HEK293 (cell line): ENCODE results near the gene TMEM203.

Experiments used
- CTCF ChIA-PET: fragments of 350-600 bp; formaldehyde crosslinking; extraction: SDS; loops from one replicate; lab custom pipeline; 2021; ENCODE audit warnings: antibody characterized with exemption; lab: Yijun Ruan, JAX
- POLR2A ChIA-PET: fragments of 300-600 bp; formaldehyde crosslinking; extraction: SDS; loops from one replicate; lab custom pipeline; 2020; ENCODE audit warnings: antibody characterized with exemption, inconsistent platforms; lab: Yijun Ruan, JAX
- H3K27ac ChIP-seq: fragments of 200-500 bp; sonication (Bioruptor generic); 2 replicates; pipeline ENCODE4 v1.5.1; 2014; ENCODE audit warnings: low read depth, low read length, control low read depth, inconsistent platforms; ENCODE audit errors: extremely low read depth
- H3K36me3 ChIP-seq, 2 experiments: fragments of 200-500 bp in 1 of 2; sonication (Bioruptor generic) in 1 of 2; 1 replicate in 1 of 2; 2 replicates in 1 of 2; pipeline ENCODE4 v1.5.1; 2014 to 2017; ENCODE audit warnings: inconsistent platforms in 2 of 2, low read length in 2 of 2; ENCODE audit not compliant: control insufficient read depth in 2 of 2, insufficient read depth in 1 of 2
- H3K4me1 ChIP-seq: fragments of 200-500 bp; sonication (Bioruptor generic); 2 replicates; pipeline ENCODE4 v1.5.1; 2014; ENCODE audit warnings: mild to moderate bottlenecking, low read length, inconsistent platforms; ENCODE audit not compliant: control insufficient read depth, insufficient read depth
- H3K4me3 ChIP-seq: 2 replicates; pipeline ENCODE4 v1.5.1; 2011; ENCODE audit warnings: low read depth, mild to moderate bottlenecking, control low read depth, low read length, moderate library complexity
- H3K9me3 ChIP-seq: fragments of 200-500 bp; sonication (Bioruptor generic); 2 replicates; pipeline ENCODE4 v1.5.1; 2014; ENCODE audit warnings: low read depth, low read length, inconsistent platforms; ENCODE audit not compliant: control insufficient read depth, insufficient read depth
- BCL11A ChIP-seq: fragments of 450-650 bp; formaldehyde crosslinking; IDR thresholded peaks from 2 replicates; pipeline ENCODE4 v1.5.1; 2016; ENCODE audit warnings: low read depth, missing biosample characterization, missing genetic modification characterization
- BCL11B ChIP-seq: fragments of 450-650 bp; formaldehyde crosslinking; IDR thresholded peaks from 2 replicates; pipeline ENCODE4 v1.5.1; 2016; ENCODE audit warnings: low read depth, missing biosample characterization, missing genetic modification characterization
- EGR2 ChIP-seq: fragments of 450-650 bp; formaldehyde crosslinking; IDR thresholded peaks from 2 replicates; pipeline ENCODE4 v1.5.1; 2016; ENCODE audit warnings: low read depth, missing biosample characterization, missing genetic modification characterization
- GLIS1 ChIP-seq: fragments of 450-650 bp; formaldehyde crosslinking; IDR thresholded peaks from 2 replicates; pipeline ENCODE4 v1.5.1; 2016; ENCODE audit warnings: missing biosample characterization, missing genetic modification characterization
- GLIS2 ChIP-seq: fragments of 450-650 bp; formaldehyde crosslinking; IDR thresholded peaks from 2 replicates; pipeline ENCODE4 v1.5.1; 2016; ENCODE audit warnings: missing biosample characterization, missing genetic modification characterization
- KLF1 ChIP-seq: fragments of 450-650 bp; formaldehyde crosslinking; IDR thresholded peaks from 2 replicates; pipeline ENCODE4 v1.5.1; 2016; ENCODE audit warnings: missing biosample characterization, missing genetic modification characterization
- KLF7 ChIP-seq: fragments of 450-650 bp; formaldehyde crosslinking; IDR thresholded peaks from 2 replicates; pipeline ENCODE4 v1.5.1; 2016; ENCODE audit warnings: missing biosample characterization, missing genetic modification characterization, borderline replicate concordance
- KLF8 ChIP-seq: fragments of 450-650 bp; formaldehyde crosslinking; IDR thresholded peaks from 2 replicates; pipeline ENCODE4 v1.5.1; 2016; ENCODE audit warnings: missing biosample characterization, missing genetic modification characterization
- OSR2 ChIP-seq: fragments of 450-650 bp; formaldehyde crosslinking; IDR thresholded peaks from 2 replicates; pipeline ENCODE4 v1.5.1; 2016; ENCODE audit warnings: missing biosample characterization, missing genetic modification characterization
- PATZ1 ChIP-seq: fragments of 450-650 bp; formaldehyde crosslinking; IDR thresholded peaks from 2 replicates; pipeline ENCODE4 v1.5.1; 2016; ENCODE audit warnings: missing biosample characterization, missing genetic modification characterization
- PRDM2 ChIP-seq: fragments of 450-650 bp; formaldehyde crosslinking; IDR thresholded peaks from 2 replicates; pipeline ENCODE4 v1.5.1; 2016; ENCODE audit warnings: missing biosample characterization, missing genetic modification characterization, borderline replicate concordance
- SCRT1 ChIP-seq: fragments of 450-650 bp; formaldehyde crosslinking; IDR thresholded peaks from 2 replicates; pipeline ENCODE4 v1.5.1; 2016; ENCODE audit warnings: missing biosample characterization, missing genetic modification characterization, borderline replicate concordance
- SCRT2 ChIP-seq: fragments of 450-650 bp; formaldehyde crosslinking; IDR thresholded peaks from 2 replicates; pipeline ENCODE4 v1.5.1; 2016; ENCODE audit warnings: missing biosample characterization, missing genetic modification characterization
- SP2 ChIP-seq: fragments of 450-650 bp; formaldehyde crosslinking; IDR thresholded peaks from 2 replicates; pipeline ENCODE4 v1.5.1; 2016; ENCODE audit warnings: missing biosample characterization, missing genetic modification characterization
- SP7 ChIP-seq: fragments of 450-650 bp; formaldehyde crosslinking; IDR thresholded peaks from 2 replicates; pipeline ENCODE4 v1.5.1; 2016; ENCODE audit warnings: missing biosample characterization, missing genetic modification characterization
- WT1 ChIP-seq: fragments of 450-650 bp; formaldehyde crosslinking; IDR thresholded peaks from 2 replicates; pipeline ENCODE4 v1.5.1; 2016; ENCODE audit warnings: missing biosample characterization, missing genetic modification characterization
- ZBTB1 ChIP-seq: fragments of 450-650 bp; formaldehyde crosslinking; IDR thresholded peaks from 2 replicates; pipeline ENCODE4 v1.5.1; 2016; ENCODE audit warnings: missing biosample characterization, missing genetic modification characterization
- ZFP41 ChIP-seq: fragments of 450-650 bp; formaldehyde crosslinking; IDR thresholded peaks from 2 replicates; pipeline ENCODE4 v1.5.1; 2016; ENCODE audit warnings: missing biosample characterization, missing genetic modification characterization, borderline replicate concordance
- ZNF140 ChIP-seq: fragments of 450-650 bp; formaldehyde crosslinking; IDR thresholded peaks from 2 replicates; pipeline ENCODE4 v1.5.1; 2016; ENCODE audit warnings: missing biosample characterization, missing genetic modification characterization
- ZNF792 ChIP-seq: fragments of 450-650 bp; formaldehyde crosslinking; IDR thresholded peaks from 2 replicates; pipeline ENCODE4 v1.5.1; 2016; ENCODE audit warnings: missing biosample characterization, missing genetic modification characterization
- TF ChIP-seq, protein P1 (sequence below): fragments of 450-650 bp; formaldehyde crosslinking; IDR thresholded peaks from 2 replicates; pipeline ENCODE4 v1.5.1; 2016; ENCODE audit warnings: missing biosample characterization, missing genetic modification characterization, borderline replicate concordance
- TF ChIP-seq, protein P2 (sequence below): fragments of 450-650 bp; formaldehyde crosslinking; IDR thresholded peaks from 2 replicates; pipeline ENCODE4 v1.5.1; 2016; ENCODE audit warnings: missing biosample characterization, missing genetic modification characterization

The TMEM203 gene

GRCh38 chr9:137170486-137171148 is 34.8 kb downstream of the TMEM203 start (continued):
- TF ChIP-seq, protein P1, sequence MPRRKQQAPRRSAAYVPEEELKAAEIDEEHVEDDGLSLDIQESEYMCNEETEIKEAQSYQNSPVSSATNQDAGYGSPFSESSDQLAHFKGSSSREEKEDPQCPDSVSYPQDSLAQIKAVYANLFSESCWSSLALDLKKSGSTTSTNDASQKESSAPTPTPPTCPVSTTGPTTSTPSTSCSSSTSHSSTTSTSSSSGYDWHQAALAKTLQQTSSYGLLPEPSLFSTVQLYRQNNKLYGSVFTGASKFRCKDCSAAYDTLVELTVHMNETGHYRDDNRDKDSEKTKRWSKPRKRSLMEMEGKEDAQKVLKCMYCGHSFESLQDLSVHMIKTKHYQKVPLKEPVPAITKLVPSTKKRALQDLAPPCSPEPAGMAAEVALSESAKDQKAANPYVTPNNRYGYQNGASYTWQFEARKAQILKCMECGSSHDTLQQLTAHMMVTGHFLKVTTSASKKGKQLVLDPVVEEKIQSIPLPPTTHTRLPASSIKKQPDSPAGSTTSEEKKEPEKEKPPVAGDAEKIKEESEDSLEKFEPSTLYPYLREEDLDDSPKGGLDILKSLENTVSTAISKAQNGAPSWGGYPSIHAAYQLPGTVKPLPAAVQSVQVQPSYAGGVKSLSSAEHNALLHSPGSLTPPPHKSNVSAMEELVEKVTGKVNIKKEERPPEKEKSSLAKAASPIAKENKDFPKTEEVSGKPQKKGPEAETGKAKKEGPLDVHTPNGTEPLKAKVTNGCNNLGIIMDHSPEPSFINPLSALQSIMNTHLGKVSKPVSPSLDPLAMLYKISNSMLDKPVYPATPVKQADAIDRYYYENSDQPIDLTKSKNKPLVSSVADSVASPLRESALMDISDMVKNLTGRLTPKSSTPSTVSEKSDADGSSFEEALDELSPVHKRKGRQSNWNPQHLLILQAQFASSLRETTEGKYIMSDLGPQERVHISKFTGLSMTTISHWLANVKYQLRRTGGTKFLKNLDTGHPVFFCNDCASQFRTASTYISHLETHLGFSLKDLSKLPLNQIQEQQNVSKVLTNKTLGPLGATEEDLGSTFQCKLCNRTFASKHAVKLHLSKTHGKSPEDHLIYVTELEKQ (tag by site-specific recombination), result no peak
- TF ChIP-seq KLF7 (tag by site-specific recombination) (no peak), OSR2 (tag by site-specific recombination) (no peak), ZFP41 (tag by site-specific recombination) (no peak)

DNA sequence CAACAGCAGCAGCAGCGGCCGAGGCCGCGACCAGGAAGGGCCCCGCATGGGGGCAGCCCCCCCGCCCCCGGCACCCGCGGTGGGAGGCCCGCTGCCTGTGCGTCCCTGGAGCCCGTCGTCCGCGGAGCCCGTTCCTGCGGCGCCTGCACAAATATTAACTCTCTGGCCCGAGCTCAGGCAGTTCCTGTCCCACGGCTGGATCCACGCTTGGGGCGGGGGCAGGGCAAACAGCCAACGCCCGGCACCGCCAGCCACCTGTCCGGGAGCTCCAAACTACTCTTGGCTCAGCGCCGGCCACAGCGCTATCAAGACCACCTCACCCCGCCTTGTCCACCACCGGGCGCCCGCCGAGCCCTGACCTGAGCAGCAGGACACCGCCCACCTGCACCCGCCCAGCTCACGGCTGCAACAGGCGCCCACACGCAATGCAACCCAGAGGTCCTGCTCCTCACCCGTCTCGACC is 35.5 kb downstream of the TMEM203 start, which contains the start of gene LRRC26:
Gene LRRC26 (minus strand): TSS at position 156 of the 463 bp plus-strand sequence. CDS start 108 bp downstream, at position 48.
- POLR2A ChIA-PET, result interaction anchor here (1.1 to 7.4 kb wide), 8 partner anchors 9 to 71 kb away, joined by 3 to 53 read pairs (median 10); partner anchors contain the start of genes ANAPC2, SSNA1 and TUBB4B
- Histone ChIP-seq H3K4me1 (no peaks in the 10 kb centered on the region; the same call in 1 of the 2 replicates), H3K36me3 (peaks cover 0 to 3% of the 10 kb centered on the region in 2 experiments; a peak in 1 of 3 replicates), H3K4me3 (peak within 1 kb of the TSS; percentile 40), H3K27ac (no peak within 1 kb of the TSS; the same call in 1 of the 2 replicates), H3K9me3 (no peaks in the 10 kb centered on the region)
- CTCF ChIA-PET, result interaction anchor here (0.5 to 1.8 kb wide), 7 partner anchors 40 to 100 kb away, joined by 3 to 7 read pairs (median 4); partner anchors contain the start of gene RNF224
- TF ChIP-seq PRDM2 (tag by site-specific recombination) (0 out of 2 replicates have a peak, but pooled peaks have one; percentile 82), SCRT2 (tag by site-specific recombination) (peak; percentile 95), KLF1 (tag by site-specific recombination) (peak; percentile 99), WT1 (tag by site-specific recombination) (no peak), PATZ1 (tag by site-specific recombination) (peak; percentile 32; the same call in 1 of the 2 replicates), SP2 (tag by site-specific recombination) (0 out of 2 replicates have a peak, but pooled peaks have one; percentile 12), KLF8 (tag by site-specific recombination) (peak; percentile 61; the same call in 1 of the 2 replicates), ZNF792 (tag by site-specific recombination) (0 out of 2 replicates have a peak, but pooled peaks have one; percentile 26), GLIS1 (tag by site-specific recombination) (peak; percentile 81), KLF7 (tag by site-specific recombination) (0 out of 2 replicates have a peak, but pooled peaks have one; percentile 43), ZNF140 (tag by site-specific recombination) (no peak), ZBTB1 (no peak), SCRT1 (tag by site-specific recombination) (peak; percentile 78; the same call in 1 of the 2 replicates), BCL11B (0 out of 2 replicates have a peak, but pooled peaks have one; percentile 47), EGR2 (peak; percentile 66), SP7 (peak; percentile 25; the same call in 1 of the 2 replicates), ZFP41 (tag by site-specific recombination) (no peak), GLIS2 (tag by site-specific recombination) (peak; percentile 58; the same call in 1 of the 2 replicates), BCL11A (tag by site-specific recombination) (0 out of 2 replicates have a peak, but pooled peaks have one; percentile 15)
- TF ChIP-seq, protein P2, sequence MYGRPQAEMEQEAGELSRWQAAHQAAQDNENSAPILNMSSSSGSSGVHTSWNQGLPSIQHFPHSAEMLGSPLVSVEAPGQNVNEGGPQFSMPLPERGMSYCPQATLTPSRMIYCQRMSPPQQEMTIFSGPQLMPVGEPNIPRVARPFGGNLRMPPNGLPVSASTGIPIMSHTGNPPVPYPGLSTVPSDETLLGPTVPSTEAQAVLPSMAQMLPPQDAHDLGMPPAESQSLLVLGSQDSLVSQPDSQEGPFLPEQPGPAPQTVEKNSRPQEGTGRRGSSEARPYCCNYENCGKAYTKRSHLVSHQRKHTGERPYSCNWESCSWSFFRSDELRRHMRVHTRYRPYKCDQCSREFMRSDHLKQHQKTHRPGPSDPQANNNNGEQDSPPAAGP (tag by site-specific recombination), result peak; percentile 45; the same call in 1 of the 2 replicates
